PC-9 (cell line): ENCODE data around the gene TMOD1. TPM values are rescaled to one million over a fixed set of nuclear protein-coding genes. Genes with fewer than 3 reads are reported as not detected.

Source experiments
- BruUV-seq: library from RNA; stranded (reverse); fragments of 400-500 nt; replicated peaks from 2 replicates; lab custom pipeline; 2021; lab: Mats Ljungman, UMichigan
- CTCF ChIA-PET: fragments of 300-600 bp; sonication (Branson Sonifier 250); formaldehyde crosslinking; loops from one replicate; lab custom pipeline; 2022; ENCODE audit warnings: antibody characterized with exemption; lab: Charles Lee
- POLR2A ChIA-PET: fragments of 300-600 bp; sonication (Branson Sonifier 250); formaldehyde crosslinking; loops from one replicate; lab custom pipeline; 2022; ENCODE audit warnings: antibody characterized with exemption; ENCODE audit not compliant: unreplicated experiment; lab: Charles Lee
- DNase-seq, 2 experiments: peaks; one replicate each; pipeline versions ENCODE4 v3.0.0 to v3.0.0-alpha.2; 2015 to 2022; ENCODE audit warnings: mixed read lengths in 1 of 2
- H2AFZ ChIP-seq: fragments of 200-600 bp; sonication (generic); 2 replicates; pipeline ENCODE4 v1.8.1; 2017; ENCODE audit warnings: antibody characterized with exemption
- H3F3A ChIP-seq: fragments of 200-600 bp; sonication (generic); 2 replicates; pipeline ENCODE4 v1.8.1; 2017; ENCODE audit warnings: antibody characterized with exemption, mild to moderate bottlenecking, low read depth; ENCODE audit not compliant: insufficient read depth
- H3K27ac ChIP-seq: fragments of 200-600 bp; sonication (generic); 2 replicates; pipeline ENCODE4 v1.6.1; 2016; ENCODE audit warnings: mixed run types
- H3K27me3 ChIP-seq: fragments of 200-600 bp; sonication (generic); 2 replicates; pipeline ENCODE4 v1.6.1; 2016; ENCODE audit warnings: low read depth, mixed run types; ENCODE audit not compliant: insufficient read depth
- H3K36me3 ChIP-seq: fragments of 200-600 bp; sonication (generic); 2 replicates; pipeline ENCODE4 v1.6.1; 2016; ENCODE audit warnings: low read depth, mixed run types
- H3K4me1 ChIP-seq: fragments of 200-600 bp; sonication (generic); replicated peaks from 2 replicates; pipeline ENCODE4 v1.6.1; 2016; ENCODE audit warnings: mixed run types; ENCODE audit not compliant: insufficient read depth
- H3K4me2 ChIP-seq: fragments of 200-600 bp; sonication (generic); 2 replicates; pipeline ENCODE4 v1.6.1; 2017; ENCODE audit warnings: mixed run types
- H3K4me3 ChIP-seq: fragments of 200-600 bp; sonication (generic); 2 replicates; pipeline ENCODE4 v1.6.1; 2016; ENCODE audit warnings: mixed run types
- H3K79me2 ChIP-seq: fragments of 200-600 bp; sonication (generic); 2 replicates; pipeline ENCODE4 v1.6.1; 2017; ENCODE audit warnings: low read depth, mixed run types
- H3K9me2 ChIP-seq: fragments of 200-600 bp; sonication (generic); 2 replicates; pipeline ENCODE4 v1.8.1; 2017; ENCODE audit warnings: mild to moderate bottlenecking; ENCODE audit not compliant: insufficient read depth
- H3K9me3 ChIP-seq: fragments of 200-600 bp; sonication (generic); 2 replicates; pipeline ENCODE4 v1.8.1; 2016; ENCODE audit warnings: low read depth; ENCODE audit not compliant: insufficient read depth
- H4K20me1 ChIP-seq: fragments of 200-600 bp; sonication (generic); 2 replicates; pipeline ENCODE4 v1.8.1; 2017; ENCODE audit not compliant: insufficient read depth
- CTCF ChIP-seq: fragments of 200-600 bp; sonication (generic); conservative IDR thresholded peaks from 2 replicates; pipeline ENCODE4 v1.6.1; 2017; ENCODE audit warnings: mixed run types, antibody characterized with exemption, mild to moderate bottlenecking, moderate library complexity
- EZH2 ChIP-seq: fragments of 200-600 bp; sonication (generic); IDR thresholded peaks from 2 replicates; pipeline ENCODE4 v1.8.0; 2017; ENCODE audit warnings: antibody characterized with exemption, low read depth
- intact Hi-C: fragments of 100-400 bp; cut with micrococcal nuclease; formaldehyde crosslinking; loops from one replicate; pipeline ENCODE4 v1.10.0; 2022; ENCODE audit not compliant: unreplicated experiment
- total RNA-seq: library from RNA; stranded (reverse); gene quantifications from 2 replicates; pipeline ENCODE4 v1.2.3, GENCODE V29; 2021

The TMOD1 gene
- total RNA-seq, 1 experiment from 2014 or later: 6.8 TPM

- ChIA-PET CTCF (no interaction called here), POLR2A (no interaction called here)
- H3K4me2 ChIP-seq: no peak overlapping the region
- no peak overlapping the region for H3K27ac ChIP-seq
- H3K4me1 ChIP-seq: peaks cover 20% of the 10 kb centered on the region
- DNase-seq: no peak
- no peak overlapping the region for H2AFZ ChIP-seq
- no peaks in the 10 kb centered on the region for H3K27me3 ChIP-seq
- no TSS peak for BruUV-seq
- H3K36me3 ChIP-seq: no peaks in the 10 kb centered on the region
- no peaks in the 10 kb centered on the region for H3K9me2 ChIP-seq
- no peak overlapping the region for H3K4me3 ChIP-seq
- no peaks in the 10 kb centered on the region for H4K20me1 ChIP-seq
- H3K79me2 ChIP-seq: no peaks in the 10 kb centered on the region
- intact Hi-C loops: loop anchor here (5.0 kb wide), 1 partner anchor 43 kb away; the partner anchor contains the start of gene TMOD1
- H3F3A ChIP-seq: peaks cover 11% of the 10 kb centered on the region; the same call in 1 of the 2 replicates
- H3K9me3 ChIP-seq: no peaks in the 10 kb centered on the region
- TF ChIP-seq EZH2: no peak
- no peak for TF ChIP-seq CTCF
Observed at GRCh38 chr9:97545486-97545885, 44.0 kb downstream of the TMOD1 start.

- no peak overlapping the region for H2AFZ ChIP-seq
- DNase-seq: no peak
- no peak overlapping the region for H3K27ac ChIP-seq
- ChIA-PET CTCF (no interaction called here), POLR2A (no interaction called here)
- no peak overlapping the region for H3K4me3 ChIP-seq
- no peaks in the 10 kb centered on the region for H3K27me3 ChIP-seq
- H3K9me2 ChIP-seq: no peaks in the 10 kb centered on the region
- no peaks in the 10 kb centered on the region for H3K79me2 ChIP-seq
- TF ChIP-seq CTCF (no peak), EZH2 (no peak)
- no peaks in the 10 kb centered on the region for H3K9me3 ChIP-seq
- H4K20me1 ChIP-seq: no peaks in the 10 kb centered on the region
- peaks cover 11% of the 10 kb centered on the region; the same call in 1 of the 2 replicates for H3F3A ChIP-seq
- no TSS peak for BruUV-seq
- H3K4me2 ChIP-seq: no peak overlapping the region
- H3K4me1 ChIP-seq: peaks cover 20% of the 10 kb centered on the region
- intact Hi-C loops: loop anchor here (5.0 kb wide), 1 partner anchor 45 kb away; the partner anchor contains the start of gene TMOD1
- no peaks in the 10 kb centered on the region for H3K36me3 ChIP-seq
Observed at GRCh38 chr9:97547098-97547829, 45.8 kb downstream of the TMOD1 start.

GRCh38 chr9:97548379-97548778, 46.9 kb downstream of the TMOD1 start:
- BruUV-seq: no TSS peak
- Histone ChIP-seq H3F3A (peaks cover 4% of the 10 kb centered on the region; the same call in 1 of the 2 replicates), H3K79me2 (no peaks in the 10 kb centered on the region), H4K20me1 (no peaks in the 10 kb centered on the region), H3K36me3 (no peaks in the 10 kb centered on the region), H2AFZ (no peak overlapping the region), H3K9me2 (no peaks in the 10 kb centered on the region), H3K9me3 (no peaks in the 10 kb centered on the region), H3K4me1 (peaks cover 14% of the 10 kb centered on the region), H3K4me2 (no peak overlapping the region), H3K27ac (no peak overlapping the region), H3K4me3 (no peak overlapping the region), H3K27me3 (no peaks in the 10 kb centered on the region)
- DNase-seq: peak in 1 of 2 experiments; percentile 31
- POLR2A ChIA-PET: no interaction called here
- CTCF ChIA-PET: no interaction called here
- TF ChIP-seq EZH2 (no peak), CTCF (no peak)
- intact Hi-C loops: loop anchor here (5.0 kb wide), 1 partner anchor 46 kb away; the partner anchor contains the start of gene TMOD1
